ENCODE measurements around the gene ZBTB1.

- TF ChIP-seq POLR2A (IDR thresholded peaks at IDR 0.05): no peak
- no peak for TF ChIP-seq CTCF (IDR thresholded peaks at IDR 0.05)
These were observed 12.9 kb upstream of the ZBTB1 start for GRCh38 chr14:64491637-64492036.

All from upper lobe of left lung (tissue), 4 donors.